DND-41 (cell line): ENCODE data around the gene MACROD2.

Experiments used
- ATAC-seq: fragments of 200-7000 bp; cut with Tn5 transposase; 3 replicates; pipeline ENCODE4 v1.9.1; 2021; ENCODE audit warnings: low read depth; ENCODE audit not compliant: insufficient read depth
- DNase-seq: peaks from one replicate; pipeline ENCODE4 v3.0.0-alpha.2; 2020
- H2AFZ ChIP-seq: 2 replicates; pipeline ENCODE4 v1.6.0; 2012; ENCODE audit warnings: low read depth, low read length
- H3K27ac ChIP-seq: 2 replicates; pipeline ENCODE4 v1.5.1; 2012; ENCODE audit warnings: low read length, inconsistent platforms
- H3K27me3 ChIP-seq: fragments of 200-600 bp; sonication (generic); 2 replicates; pipeline ENCODE4 v1.6.0; 2012; ENCODE audit warnings: low read length, mild to moderate bottlenecking, inconsistent platforms; ENCODE audit not compliant: insufficient read depth, poor library complexity
- H3K36me3 ChIP-seq: 2 replicates; pipeline ENCODE4 v1.5.1; 2012; ENCODE audit warnings: low read length, inconsistent platforms; ENCODE audit not compliant: insufficient read depth
- H3K4me1 ChIP-seq: 2 replicates; pipeline ENCODE4 v1.5.1; 2012; ENCODE audit warnings: mild to moderate bottlenecking, low read length; ENCODE audit not compliant: insufficient read depth
- H3K4me2 ChIP-seq: 2 replicates; pipeline ENCODE4 v1.6.0; 2012; ENCODE audit warnings: mild to moderate bottlenecking, moderate library complexity, low read length, inconsistent platforms; ENCODE audit not compliant: insufficient read depth
- H3K4me3 ChIP-seq, 2 experiments: fragments of 200-600 bp in 1 of 2; shearing (Covaris generic) in 1 of 2; 2 replicates each; pipeline ENCODE4 v1.5.1; 2012 to 2016; ENCODE audit warnings: inconsistent platforms in 2 of 2, low read length in 2 of 2, mild to moderate bottlenecking in 2 of 2, low read depth in 1 of 2, moderate library complexity in 1 of 2
- H3K79me2 ChIP-seq: 2 replicates; pipeline ENCODE4 v1.6.0; 2012; ENCODE audit warnings: low read length, inconsistent platforms; ENCODE audit not compliant: insufficient read depth
- H3K9ac ChIP-seq: 2 replicates; pipeline ENCODE4 v1.6.0; 2012; ENCODE audit warnings: low read depth, mild to moderate bottlenecking, inconsistent platforms, low read length, moderate library complexity
- H3K9me3 ChIP-seq: 2 replicates; pipeline ENCODE4 v1.5.1; 2012; ENCODE audit warnings: low read length, moderate library complexity, mild to moderate bottlenecking, inconsistent platforms; ENCODE audit not compliant: insufficient read depth, severe bottlenecking
- H4K20me1 ChIP-seq: 2 replicates; pipeline ENCODE4 v1.6.0; 2012; ENCODE audit warnings: low read length; ENCODE audit not compliant: insufficient read depth
- EZH2 ChIP-seq: IDR thresholded peaks from 3 replicates; pipeline ENCODE4 v1.6.1; 2012; ENCODE audit warnings: borderline replicate concordance, low read depth, mild to moderate bottlenecking, moderate library complexity, low read length, inconsistent platforms; ENCODE audit not compliant: severe bottlenecking
- TF ChIP-seq, protein P1 (sequence below): IDR thresholded peaks from 2 replicates; pipeline ENCODE4 v1.5.1; 2012; ENCODE audit warnings: borderline replicate concordance, low read length, moderate library complexity, mild to moderate bottlenecking; ENCODE audit not compliant: poor library complexity, severe bottlenecking; ENCODE audit errors: extremely low read depth

Gene MACROD2

DNA sequence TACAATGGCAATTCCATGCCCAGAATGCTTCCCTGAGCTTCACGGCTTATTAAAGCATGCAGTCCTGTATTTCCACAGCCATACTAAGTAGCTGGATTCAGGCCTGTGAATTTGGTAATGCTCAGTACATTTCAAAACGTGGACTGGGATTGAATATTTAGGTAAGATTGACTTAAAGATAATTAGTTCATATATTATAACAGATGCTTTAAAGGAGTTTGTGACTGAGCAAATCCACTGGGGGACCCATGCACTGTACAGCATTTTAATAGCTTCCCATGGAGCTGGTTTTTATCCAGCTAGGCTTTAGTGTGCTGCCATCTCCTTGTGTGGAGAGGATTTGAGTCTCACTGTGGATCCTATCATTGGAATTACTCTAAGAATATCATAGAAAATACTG is 763.0 kb downstream of the MACROD2 start:
- Histone ChIP-seq H3K27ac (no peak overlapping the region), H2AFZ (no peak overlapping the region), H3K9me3 (no peaks in the 10 kb centered on the region), H3K4me3 (no peak overlapping the region), H3K79me2 (no peaks in the 10 kb centered on the region), H3K36me3 (no peaks in the 10 kb centered on the region), H4K20me1 (no peaks in the 10 kb centered on the region), H3K4me2 (no peak overlapping the region), H3K4me1 (no peaks in the 10 kb centered on the region), H3K9ac (no peak overlapping the region), H3K27me3 (no peaks in the 10 kb centered on the region)
- DNase-seq (no peak), ATAC-seq (no peak)
- TF ChIP-seq, protein P1, sequence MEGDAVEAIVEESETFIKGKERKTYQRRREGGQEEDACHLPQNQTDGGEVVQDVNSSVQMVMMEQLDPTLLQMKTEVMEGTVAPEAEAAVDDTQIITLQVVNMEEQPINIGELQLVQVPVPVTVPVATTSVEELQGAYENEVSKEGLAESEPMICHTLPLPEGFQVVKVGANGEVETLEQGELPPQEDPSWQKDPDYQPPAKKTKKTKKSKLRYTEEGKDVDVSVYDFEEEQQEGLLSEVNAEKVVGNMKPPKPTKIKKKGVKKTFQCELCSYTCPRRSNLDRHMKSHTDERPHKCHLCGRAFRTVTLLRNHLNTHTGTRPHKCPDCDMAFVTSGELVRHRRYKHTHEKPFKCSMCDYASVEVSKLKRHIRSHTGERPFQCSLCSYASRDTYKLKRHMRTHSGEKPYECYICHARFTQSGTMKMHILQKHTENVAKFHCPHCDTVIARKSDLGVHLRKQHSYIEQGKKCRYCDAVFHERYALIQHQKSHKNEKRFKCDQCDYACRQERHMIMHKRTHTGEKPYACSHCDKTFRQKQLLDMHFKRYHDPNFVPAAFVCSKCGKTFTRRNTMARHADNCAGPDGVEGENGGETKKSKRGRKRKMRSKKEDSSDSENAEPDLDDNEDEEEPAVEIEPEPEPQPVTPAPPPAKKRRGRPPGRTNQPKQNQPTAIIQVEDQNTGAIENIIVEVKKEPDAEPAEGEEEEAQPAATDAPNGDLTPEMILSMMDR, result no peak
- no peak for TF ChIP-seq EZH2

DNA sequence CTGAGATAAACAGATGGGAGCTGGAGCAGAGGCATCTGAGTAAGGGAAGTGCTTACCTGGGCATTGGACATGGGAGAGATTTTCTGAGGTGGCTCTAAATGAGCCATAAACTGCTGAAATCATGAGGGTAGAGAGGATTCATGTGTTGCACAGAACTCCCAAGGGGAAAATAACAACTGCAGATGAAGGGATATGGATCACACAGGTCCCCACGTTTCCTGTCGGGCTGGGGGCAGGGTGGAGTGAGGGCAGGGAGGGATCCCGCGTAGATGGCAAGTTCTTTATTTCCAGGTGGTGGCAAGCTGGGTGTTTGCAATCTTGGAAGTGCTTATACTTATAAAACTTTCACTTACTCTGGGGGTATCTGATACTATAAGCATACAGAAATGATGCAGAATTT is 764.7 kb downstream of the MACROD2 start:
- Histone ChIP-seq H3K27me3 (no peaks in the 10 kb centered on the region), H3K4me3 (no peak overlapping the region), H3K79me2 (no peaks in the 10 kb centered on the region), H3K9ac (no peak overlapping the region), H3K4me2 (no peak overlapping the region), H2AFZ (no peak overlapping the region), H3K4me1 (no peaks in the 10 kb centered on the region), H4K20me1 (no peaks in the 10 kb centered on the region), H3K36me3 (no peaks in the 10 kb centered on the region), H3K27ac (no peak overlapping the region), H3K9me3 (no peaks in the 10 kb centered on the region)
- DNase-seq, result no peak
- no peak for TF ChIP-seq EZH2
- TF ChIP-seq, protein P1, result no peak
- ATAC-seq, result no peak

DNA sequence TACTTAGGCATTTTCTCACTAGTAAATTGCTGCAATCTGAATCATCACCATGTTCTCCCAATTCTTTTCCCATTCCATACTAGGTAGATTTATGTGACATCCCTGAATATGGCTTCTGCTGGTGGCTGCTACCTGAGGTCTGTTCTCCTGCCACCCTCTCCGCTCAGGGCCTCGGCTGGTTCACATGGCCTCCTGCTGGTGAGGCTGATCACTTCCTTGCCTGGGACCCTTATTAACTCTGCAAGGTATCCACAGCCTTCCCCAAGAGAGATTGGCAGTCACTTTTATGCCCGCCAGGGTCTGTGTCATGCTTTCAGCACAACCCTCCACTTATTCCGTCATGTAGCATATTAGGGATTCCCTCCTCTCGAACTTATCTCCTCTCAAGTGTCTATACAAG is 766.6 kb downstream of the MACROD2 start:
- Histone ChIP-seq H3K79me2 (no peaks in the 10 kb centered on the region), H3K4me3 (no peak overlapping the region), H4K20me1 (no peaks in the 10 kb centered on the region), H3K4me2 (no peak overlapping the region), H3K36me3 (no peaks in the 10 kb centered on the region), H3K9me3 (no peaks in the 10 kb centered on the region), H3K4me1 (no peaks in the 10 kb centered on the region), H3K9ac (no peak overlapping the region), H3K27me3 (no peaks in the 10 kb centered on the region), H2AFZ (no peak overlapping the region), H3K27ac (no peak overlapping the region)
- ATAC-seq (no peak), DNase-seq (no peak)
- TF ChIP-seq, protein P1, result no peak
- no peak for TF ChIP-seq EZH2
